GM21381 (cell line): Measurements from ENCODE around the gene CDK13.
"Not testable (repeated sequence)": the region's sequence is repeated elsewhere in the genome, so short reads cannot be mapped to it uniquely, and the experiment has no call there.

ENCODE experiments used
- ATAC-seq: cut with Tn5 transposase; IDR thresholded peaks from one replicate; pipeline ENCODE4 v1.9.1; 2021; ENCODE audit warnings: mild to moderate bottlenecking, moderate library complexity; ENCODE audit not compliant: unreplicated experiment

The CDK13 gene

GRCh38 chr7:39949971-39950472 lies at the start of gene CDK13:
CDK13 (plus strand) TSS chr7:39950256; CDS start chr7:39950642, 386 bp downstream.
- peak; percentile 40 for ATAC-seq

GRCh38 chr7:39904077-39904486 lies 46.0 kb upstream of the CDK13 start:
- no peak for ATAC-seq

GRCh38 chr7:39908141-39908540 lies 41.9 kb upstream of the CDK13 start:
- no peak for ATAC-seq

GRCh38 chr7:39908973-39909372 lies 41.1 kb upstream of the CDK13 start:
- no peak for ATAC-seq

DNA sequence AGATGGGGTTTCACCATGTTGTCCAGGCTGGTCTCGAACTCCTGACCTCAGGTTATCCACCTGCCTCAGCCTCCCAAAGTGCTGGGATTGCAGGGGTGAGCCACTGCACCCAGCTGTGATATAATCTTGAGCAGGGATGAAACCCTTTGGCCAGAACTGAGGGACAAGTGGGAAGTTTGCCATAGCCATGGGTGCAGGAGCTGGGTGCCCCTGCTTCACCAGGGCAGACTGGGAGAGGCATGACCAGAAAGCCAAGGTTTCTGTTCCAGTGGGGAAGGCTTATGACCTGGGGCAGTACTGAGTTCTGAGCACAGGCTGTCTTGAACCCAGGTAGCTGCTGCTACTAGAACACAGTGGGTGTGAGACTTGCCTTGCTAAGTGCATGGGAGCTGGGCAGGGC lies 40.5 kb upstream of the CDK13 start:
- ATAC-seq = no peak

DNA sequence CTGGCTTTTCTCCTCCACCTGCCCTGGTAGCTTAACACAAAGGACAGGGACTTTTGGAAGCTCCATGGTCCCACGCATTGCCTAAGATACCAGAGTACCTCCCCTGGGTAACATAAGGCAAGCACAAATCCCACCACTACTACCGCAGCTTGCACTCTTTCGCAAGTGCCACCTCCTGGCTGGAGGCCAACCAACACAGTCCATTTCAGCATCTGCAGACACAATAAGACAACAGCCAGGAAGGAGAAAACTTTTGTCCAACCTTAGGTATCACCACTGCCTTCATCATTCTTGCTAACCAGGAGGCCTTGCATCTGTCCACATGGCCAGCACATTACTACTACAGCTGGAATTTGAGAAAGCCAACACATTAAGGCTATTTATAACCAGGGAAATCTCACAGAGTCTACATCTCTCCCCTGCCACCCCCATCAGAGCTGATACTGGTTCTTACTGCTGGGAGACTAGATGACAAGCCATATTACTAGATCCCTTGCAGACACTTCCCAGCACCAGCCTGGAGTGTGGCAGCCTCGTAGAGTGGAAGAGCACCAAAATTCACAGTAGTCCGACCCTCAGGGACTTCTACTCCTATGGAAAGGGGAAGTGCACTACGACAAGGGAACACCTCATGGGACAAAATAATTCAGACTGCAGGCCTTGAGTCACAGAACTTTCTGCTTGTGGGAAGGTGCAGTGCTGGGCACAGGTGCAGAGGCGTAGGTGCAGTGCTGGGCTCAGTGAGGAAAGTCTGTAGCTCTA lies 39.8 kb upstream of the CDK13 start:
- no peak for ATAC-seq

DNA sequence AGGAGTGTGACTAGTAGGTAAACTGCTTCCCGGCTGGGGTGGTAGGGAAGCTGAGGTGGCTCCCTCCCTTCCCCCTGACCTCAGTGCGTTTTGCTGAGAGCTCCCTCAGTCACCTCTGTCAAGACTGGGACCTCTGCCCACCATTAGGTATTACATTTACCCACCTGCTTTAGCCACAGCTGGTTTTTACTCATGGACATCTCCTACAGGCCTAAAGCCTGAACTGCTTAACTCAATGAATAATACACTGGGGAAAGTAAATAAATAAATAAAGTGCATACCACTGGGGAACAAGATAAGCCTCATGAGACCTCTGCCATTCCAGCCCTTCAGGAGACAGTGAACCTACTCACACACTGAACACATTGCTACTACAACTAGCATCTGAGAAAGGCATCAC lies 38.9 kb upstream of the CDK13 start:
- no peak for ATAC-seq

DNA sequence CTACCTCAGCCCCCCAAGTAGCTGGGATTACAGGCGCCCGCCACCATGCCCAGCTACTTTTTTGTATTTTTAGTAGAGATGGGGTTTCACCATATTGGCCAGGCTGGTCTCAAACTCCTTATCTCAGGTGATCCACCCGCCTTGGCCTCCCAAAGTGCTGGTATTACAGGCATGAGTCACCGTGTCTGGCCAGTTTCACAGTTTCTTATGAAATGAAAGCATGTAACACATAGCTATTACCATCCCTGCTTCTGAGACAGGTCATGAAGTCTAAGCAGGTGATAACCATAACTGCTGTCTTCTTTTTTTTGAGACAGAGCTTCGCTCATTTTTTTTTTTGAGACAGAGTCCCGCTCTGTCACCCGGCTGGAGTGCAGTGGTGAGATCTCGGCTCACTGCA lies 34.2 kb upstream of the CDK13 start:
- ATAC-seq = not testable (repeated sequence)

DNA sequence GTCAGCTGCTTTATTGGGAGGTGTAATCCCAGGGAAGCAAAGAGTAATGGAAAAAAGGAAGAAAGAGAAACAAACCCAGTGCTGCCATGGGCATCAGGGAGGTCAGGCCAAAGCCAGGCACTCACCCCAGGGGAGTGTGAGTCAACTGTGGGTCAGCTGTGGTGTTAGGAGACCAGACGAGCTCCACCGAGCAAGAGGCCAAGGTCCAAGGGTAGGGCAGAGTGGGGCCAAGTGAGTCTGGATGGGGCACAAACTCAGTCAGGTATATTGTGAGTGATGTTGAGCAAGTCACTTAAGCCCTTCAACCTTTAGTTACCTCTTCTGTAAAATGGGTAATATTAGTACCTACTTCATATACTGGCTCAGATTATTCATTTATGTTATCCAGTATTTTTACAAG lies 30.4 kb upstream of the CDK13 start:
- ATAC-seq = no peak

- ATAC-seq = no peak
Measured at GRCh38 chr7:39921506-39922175, 28.4 kb upstream of the CDK13 start.

GRCh38 chr7:39922580-39922979 lies 27.5 kb upstream of the CDK13 start:
- ATAC-seq = no peak

DNA sequence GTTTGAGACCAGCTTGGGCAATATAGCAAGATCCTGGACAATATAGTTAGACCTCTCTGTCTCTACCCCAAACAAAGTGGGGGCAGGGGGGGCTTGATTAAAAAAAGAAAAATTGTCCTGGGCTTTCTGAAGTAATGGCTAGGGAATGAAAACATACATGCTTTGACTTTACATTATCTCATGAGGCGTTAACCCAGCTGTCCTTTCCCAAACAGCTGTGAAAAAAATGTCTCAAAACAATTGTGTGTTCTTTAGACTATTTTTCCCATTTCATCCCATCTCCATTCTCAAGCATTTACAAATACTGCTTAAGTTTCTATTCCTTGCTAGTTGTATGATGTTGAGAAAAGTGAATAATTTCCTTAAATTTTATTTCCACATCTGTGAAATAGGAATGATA lies 27.0 kb upstream of the CDK13 start:
- no peak for ATAC-seq

- no peak for ATAC-seq
Measured at GRCh38 chr7:39924122-39924521, 25.9 kb upstream of the CDK13 start.

DNA sequence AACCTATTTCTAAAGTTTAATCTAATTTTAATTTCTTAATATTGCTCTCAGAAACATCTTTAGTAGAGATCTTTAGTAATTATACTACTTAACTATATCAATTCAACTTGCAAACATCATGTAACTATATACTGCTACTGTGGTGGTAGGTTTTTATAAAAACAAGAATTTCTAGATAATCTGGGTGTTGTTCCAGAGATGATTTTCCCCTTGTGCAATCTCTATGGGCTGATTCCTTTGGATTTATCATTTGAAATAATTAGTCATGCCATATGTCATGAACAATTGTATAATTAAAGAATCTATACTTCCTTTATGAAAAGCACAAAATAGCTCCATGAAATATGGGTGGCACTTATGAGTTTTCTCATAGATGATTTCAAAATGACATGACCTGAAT lies 23.9 kb upstream of the CDK13 start:
- ATAC-seq = no peak

DNA sequence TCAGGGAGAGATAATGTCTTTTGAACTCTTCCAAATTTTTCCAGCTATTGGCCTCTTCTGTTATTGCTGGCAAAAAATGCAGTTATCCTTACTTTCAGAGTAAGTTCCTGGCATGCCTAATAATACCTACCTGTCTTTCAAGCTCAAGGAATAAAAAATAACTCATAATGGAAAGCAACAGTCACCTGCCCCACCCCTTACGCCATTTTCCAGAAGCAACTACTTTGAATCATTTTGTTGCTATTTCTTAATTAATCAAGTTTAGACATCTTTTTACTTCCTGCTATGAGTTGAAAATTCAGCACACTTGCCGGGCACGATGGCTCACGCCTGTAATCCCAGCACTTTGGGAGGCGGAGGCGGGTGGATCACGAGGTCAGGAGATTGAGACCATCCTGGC lies 23.0 kb upstream of the CDK13 start:
- ATAC-seq = no peak

- ATAC-seq = no peak
Measured at GRCh38 chr7:39934132-39934531, 15.9 kb upstream of the CDK13 start.

DNA sequence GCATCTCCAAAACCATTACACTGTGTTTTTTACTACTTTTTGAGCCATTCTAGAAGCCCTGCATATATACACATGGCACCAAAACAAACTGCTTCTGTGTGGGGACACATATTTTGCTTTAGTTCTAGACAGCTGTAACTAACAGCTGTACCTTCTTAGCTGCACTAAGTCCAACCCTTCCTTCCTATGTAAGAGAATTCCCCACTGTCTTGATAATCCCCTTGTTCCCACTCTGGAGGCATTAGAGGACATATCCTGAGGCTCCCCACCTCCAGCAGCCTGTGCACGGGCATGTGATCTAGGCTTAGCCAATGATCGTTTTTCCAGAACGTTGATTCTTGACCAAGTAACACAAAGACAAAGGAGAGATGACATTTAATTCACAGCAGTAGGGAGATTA lies 13.3 kb upstream of the CDK13 start:
- no peak for ATAC-seq

DNA sequence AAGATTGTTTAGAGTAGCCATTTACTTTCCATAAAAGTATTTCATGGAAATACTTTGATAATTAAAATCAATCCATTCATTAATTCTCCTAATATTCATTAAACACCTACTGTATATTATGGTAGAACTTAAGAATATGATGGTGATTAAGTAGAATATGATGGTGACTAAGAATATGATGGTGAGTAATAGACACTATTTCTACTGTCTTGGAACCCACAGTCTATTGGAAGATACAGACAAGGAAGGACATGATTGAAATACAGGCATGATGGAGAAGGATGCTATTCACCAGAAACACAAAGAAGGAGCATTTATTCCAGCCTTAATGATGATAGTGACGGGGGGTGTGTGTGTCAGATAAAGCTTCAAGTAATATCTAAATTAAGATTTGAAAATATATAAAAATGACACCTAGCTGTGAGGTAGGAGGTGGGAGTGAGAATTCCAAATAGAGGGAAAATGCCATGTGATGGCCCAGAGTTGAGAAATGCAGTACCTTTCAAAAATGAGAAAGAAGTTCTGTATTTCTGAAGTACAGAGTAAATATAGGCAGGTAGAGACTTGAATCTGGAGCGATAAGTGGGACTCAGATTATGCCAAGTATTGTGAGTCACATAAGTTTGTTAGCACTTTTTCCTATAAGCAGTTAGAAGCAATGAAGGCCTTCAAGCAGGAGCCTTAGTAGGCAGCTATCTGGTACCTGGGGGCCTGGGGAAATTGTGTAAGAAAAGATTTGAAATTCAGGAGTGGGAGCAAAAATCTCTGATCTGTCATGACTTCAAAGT lies 12.5 kb upstream of the CDK13 start:
- no peak for ATAC-seq

DNA sequence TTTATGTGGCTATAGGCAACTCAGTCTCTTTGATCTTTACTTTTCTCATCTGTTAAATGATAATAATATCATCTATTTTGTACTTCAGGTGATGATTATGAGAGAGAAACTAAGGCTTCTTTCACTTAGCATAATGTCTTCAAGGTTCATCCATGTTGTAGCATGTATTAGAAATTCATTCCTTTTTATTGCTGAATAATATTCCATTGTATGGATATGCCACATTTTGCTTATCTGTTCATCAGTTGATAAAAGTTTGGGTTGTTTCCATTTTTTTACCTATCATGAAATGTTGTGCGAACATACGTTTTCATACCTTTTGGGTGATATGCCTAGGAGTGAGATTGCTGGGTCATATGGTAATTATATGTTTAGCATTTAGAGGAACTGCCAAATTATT lies 7.2 kb upstream of the CDK13 start:
- ATAC-seq = no peak

- ATAC-seq = no peak
Measured at GRCh38 chr7:39946693-39947092, 3.4 kb upstream of the CDK13 start.

DNA sequence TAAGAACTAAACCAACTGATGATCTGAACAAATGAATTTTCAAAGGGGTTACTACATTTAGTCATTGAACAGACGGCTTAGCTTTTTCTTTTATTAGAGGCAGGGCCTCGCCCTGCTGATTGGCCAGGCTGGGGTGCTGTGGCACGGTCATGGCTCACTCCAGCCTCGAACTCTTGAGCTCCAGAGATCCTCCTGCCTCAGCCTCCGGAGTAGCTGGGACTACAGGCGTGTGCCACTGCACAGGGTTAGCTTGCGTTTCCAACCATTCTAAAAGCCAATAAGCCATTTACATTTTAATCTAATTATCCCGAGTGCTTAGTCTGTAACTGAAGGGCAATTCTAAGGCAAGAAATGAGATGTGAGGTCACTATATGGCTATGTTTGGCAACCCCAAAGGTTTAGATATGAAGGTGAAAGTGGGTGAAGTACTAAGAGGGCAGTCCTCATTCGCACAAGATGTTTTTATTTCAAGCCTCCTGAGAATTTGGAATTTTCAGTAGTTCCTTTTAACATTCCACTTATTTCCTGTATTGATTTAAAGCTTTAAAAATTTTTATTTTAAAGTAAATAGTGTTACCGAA lies 1.6 kb upstream of the CDK13 start:
- ATAC-seq = no peak
